Left lung (tissue), 10 donors: Measurements from ENCODE around the gene RPTOR. TPM values are rescaled to one million over a fixed set of nuclear protein-coding genes. Genes with fewer than 3 reads are reported as not detected.

ENCODE experiments used
- ATAC-seq: fragments of 200-7000 bp; cut with Tn5 transposase; one replicate; pipeline ENCODE4 v1.9.1; 2020; ENCODE audit warnings: moderate library complexity
- DNase-seq, 4 donors: peaks; one replicate each; pipeline ENCODE4 v3.0.0-alpha.2; 2013 to 2020
- H3K27ac ChIP-seq, 2 donors: fragments of 200-600 bp; sonication (generic) in 1 of 2; one replicate each; pipeline versions ENCODE4 v1.5.0 to v1.8.0; 2020 to 2021
- H3K27me3 ChIP-seq, 2 donors: fragments of 200-600 bp; sonication (generic) in 1 of 2; one replicate each; pipeline versions ENCODE4 v1.5.0 to v1.8.0; 2020 to 2021
- H3K36me3 ChIP-seq, 2 donors: fragments of 200-600 bp; sonication (generic) in 1 of 2; one replicate each; pipeline versions ENCODE4 v1.5.0 to v1.8.0; 2020 to 2021
- H3K4me1 ChIP-seq, 2 donors: fragments of 200-600 bp; one replicate each; pipeline ENCODE4 v1.8.0; 2021
- H3K4me3 ChIP-seq, 2 donors: fragments of 200-600 bp; sonication (generic) in 1 of 2; one replicate each; pipeline versions ENCODE4 v1.5.0 to v1.8.0; 2020 to 2021; ENCODE audit warnings: mild to moderate bottlenecking in 1 of 2
- H3K9me3 ChIP-seq, 2 donors: fragments of 200-600 bp; sonication (generic) in 1 of 2; one replicate each; pipeline versions ENCODE4 v1.5.0 to v1.8.0; 2020 to 2021
- CTCF ChIP-seq, 2 donors: fragments of 200-600 bp; sonication (generic) in 1 of 2; IDR thresholded peaks; one replicate each; pipeline versions ENCODE4 v1.5.0 to v1.8.0; 2021; ENCODE audit warnings: antibody characterized with exemption in 2 of 2
- intact Hi-C, 2 donors: fragments of 100-400 bp; cut with DNase I; formaldehyde crosslinking; loops; one replicate each; pipeline versions ENCODE4 v1.11.2 to v1.14.2; 2022
- polyA plus RNA-seq, 6 donors: library from polyadenylated mRNA; unstranded; fragments of 120-200 nt; gene quantifications; one replicate each; pipeline ENCODE4 v1.2.1, GENCODE V29; 2013; ENCODE audit not compliant: insufficient read length in 6 of 6
- total RNA-seq, 2 donors: library from RNA; stranded (reverse); fragmentation: NEBNext Ultra II Directional; extraction: Animal tissue kit (Norgen Biotek cat#: 25700); gene quantifications; one replicate each; pipeline ENCODE4 v1.2.1, GENCODE V29; 2021
- donor health status: DM: no; HTN: yes; CAD: no.
- donor health status: DM: no; HTN: no; CAD: no.

RPTOR gene
- total and polyA plus RNA-seq, 8 donors, result 14.2 to 39.2 (median 20.7) TPM

- no peak overlapping the region for H3K4me3 ChIP-seq
- DNase-seq, result peak in 1 of 4 donors; percentile 21
- H3K27me3 ChIP-seq, result no peaks in the 10 kb centered on the region
- peaks cover 0 to 69% of the 10 kb centered on the region in 2 donors for H3K36me3 ChIP-seq
- TF ChIP-seq CTCF (IDR thresholded peaks at IDR 0.05), result no peak
- intact Hi-C loops, result no loop called here
- H3K27ac ChIP-seq, result no peak overlapping the region
- peaks cover 0 to 3% of the 10 kb centered on the region in 2 donors for H3K9me3 ChIP-seq
- no peaks in the 10 kb centered on the region for H3K4me1 ChIP-seq
- no peak for ATAC-seq
Measured at GRCh38 chr17:80919331-80920311, 375.0 kb downstream of the RPTOR start.

- peak in 2 of 4 donors; percentile 26 to 67 for DNase-seq
Measured at GRCh38 chr17:80920441-80920840, 375.8 kb downstream of the RPTOR start.

GRCh38 chr17:80921159-80921558 lies 376.5 kb downstream of the RPTOR start:
- Histone ChIP-seq H3K4me3 (no peak overlapping the region), H3K27me3 (no peaks in the 10 kb centered on the region), H3K36me3 (peaks cover 0 to 73% of the 10 kb centered on the region in 2 donors), H3K27ac (no peak overlapping the region), H3K4me1 (no peaks in the 10 kb centered on the region), H3K9me3 (no peaks in the 10 kb centered on the region)
- intact Hi-C loops, result no loop called here
- no peak for TF ChIP-seq CTCF (IDR thresholded peaks at IDR 0.05)
- ATAC-seq, result no peak
- peak in 2 of 4 donors; percentile 23 to 72 for DNase-seq

More at GRCh38 chr17:80920441-80920840, 375.8 kb downstream of the RPTOR start:
- intact Hi-C loops, result no loop called here
- H3K27me3 ChIP-seq, result no peaks in the 10 kb centered on the region
- no peak overlapping the region for H3K27ac ChIP-seq
- no peak overlapping the region for H3K4me3 ChIP-seq
- no peaks in the 10 kb centered on the region for H3K9me3 ChIP-seq
- no peaks in the 10 kb centered on the region for H3K4me1 ChIP-seq
- no peak for ATAC-seq
- H3K36me3 ChIP-seq, result peaks cover 0 to 74% of the 10 kb centered on the region in 2 donors
- no peak for TF ChIP-seq CTCF (IDR thresholded peaks at IDR 0.05)

- H3K36me3 ChIP-seq, result peaks cover 0 to 73% of the 10 kb centered on the region in 2 donors
- ATAC-seq (no peak), DNase-seq (peak in 2 of 4 donors; percentile 25 to 63)
- H3K27me3 ChIP-seq, result no peaks in the 10 kb centered on the region
- no peak overlapping the region for H3K4me3 ChIP-seq
- intact Hi-C loops, result no loop called here
- peaks cover 0 to 2% of the 10 kb centered on the region in 2 donors for H3K4me1 ChIP-seq
- no peaks in the 10 kb centered on the region for H3K9me3 ChIP-seq
- TF ChIP-seq CTCF (IDR thresholded peaks at IDR 0.05), result no peak
- no peak overlapping the region for H3K27ac ChIP-seq
Measured at GRCh38 chr17:80921741-80922579, 377.3 kb downstream of the RPTOR start.
